Measurements from ENCODE around the gene AREG. TPM values are rescaled to one million over a fixed set of nuclear protein-coding genes. Genes with fewer than 3 reads are reported as not detected.

The AREG gene
- total RNA-seq, 1 donor from 2014 or later: not detected

GRCh38 chr4:74431113-74431826 is 13.7 kb upstream of the AREG start:
- Mint-ChIP-seq H3K36me3 (ENCODE audit: unreplicated experiment) (no peaks in the 10 kb centered on the region), H3K27ac (ENCODE audit: unreplicated experiment) (no peak overlapping the region), H3K27me3 (ENCODE audit: unreplicated experiment) (no peaks in the 10 kb centered on the region), H3K4me1 (ENCODE audit: low read depth, unreplicated experiment) (no peaks in the 10 kb centered on the region), H3K9me3 (ENCODE audit: unreplicated experiment) (no peaks in the 10 kb centered on the region), H3K4me3 (ENCODE audit: unreplicated experiment) (no peak overlapping the region)
- TF ChIP-seq CTCF (IDR thresholded peaks at IDR 0.05; ENCODE audit: partially characterized antibody, unreplicated experiment): no peak
- no peak for DNase-seq

GRCh38 chr4:74433043-74433442 is 11.9 kb upstream of the AREG start:
- H3K9me3 Mint-ChIP-seq (ENCODE audit: unreplicated experiment): no peaks in the 10 kb centered on the region
- H3K4me3 Mint-ChIP-seq (ENCODE audit: unreplicated experiment): no peak overlapping the region
- H3K27ac Mint-ChIP-seq (ENCODE audit: unreplicated experiment): no peak overlapping the region
- H3K4me1 Mint-ChIP-seq (ENCODE audit: low read depth, unreplicated experiment): no peaks in the 10 kb centered on the region
- H3K36me3 Mint-ChIP-seq (ENCODE audit: unreplicated experiment): no peaks in the 10 kb centered on the region
- no peaks in the 10 kb centered on the region for H3K27me3 Mint-ChIP-seq (ENCODE audit: unreplicated experiment)
- no peak for TF ChIP-seq CTCF (IDR thresholded peaks at IDR 0.05; ENCODE audit: partially characterized antibody, unreplicated experiment)
- DNase-seq: no peak

- no peak for TF ChIP-seq CTCF (IDR thresholded peaks at IDR 0.05; ENCODE audit: partially characterized antibody, unreplicated experiment)
- H3K36me3 Mint-ChIP-seq (ENCODE audit: unreplicated experiment): no peaks in the 10 kb centered on the region
- H3K9me3 Mint-ChIP-seq (ENCODE audit: unreplicated experiment): no peaks in the 10 kb centered on the region
- H3K27me3 Mint-ChIP-seq (ENCODE audit: unreplicated experiment): no peaks in the 10 kb centered on the region
- no peak overlapping the region for H3K27ac Mint-ChIP-seq (ENCODE audit: unreplicated experiment)
- H3K4me1 Mint-ChIP-seq (ENCODE audit: low read depth, unreplicated experiment): no peaks in the 10 kb centered on the region
- no peak for DNase-seq
- H3K4me3 Mint-ChIP-seq (ENCODE audit: unreplicated experiment): no peak overlapping the region
These were observed 11.3 kb upstream of the AREG start for GRCh38 chr4:74433541-74434172.

- Mint-ChIP-seq H3K27me3 (ENCODE audit: unreplicated experiment) (no peaks in the 10 kb centered on the region), H3K36me3 (ENCODE audit: unreplicated experiment) (no peaks in the 10 kb centered on the region), H3K4me3 (ENCODE audit: unreplicated experiment) (no peak overlapping the region), H3K9me3 (ENCODE audit: unreplicated experiment) (no peaks in the 10 kb centered on the region), H3K4me1 (ENCODE audit: low read depth, unreplicated experiment) (no peaks in the 10 kb centered on the region), H3K27ac (ENCODE audit: unreplicated experiment) (no peak overlapping the region)
- DNase-seq: no peak
- TF ChIP-seq CTCF (IDR thresholded peaks at IDR 0.05; ENCODE audit: partially characterized antibody, unreplicated experiment): no peak
These were observed 9.6 kb upstream of the AREG start for GRCh38 chr4:74435296-74435695.

- no peak for TF ChIP-seq CTCF (IDR thresholded peaks at IDR 0.05; ENCODE audit: partially characterized antibody, unreplicated experiment)
- no peaks in the 10 kb centered on the region for H3K27me3 Mint-ChIP-seq (ENCODE audit: unreplicated experiment)
- H3K36me3 Mint-ChIP-seq (ENCODE audit: unreplicated experiment): no peaks in the 10 kb centered on the region
- no peak overlapping the region for H3K27ac Mint-ChIP-seq (ENCODE audit: unreplicated experiment)
- no peak for DNase-seq
- H3K9me3 Mint-ChIP-seq (ENCODE audit: unreplicated experiment): no peaks in the 10 kb centered on the region
- no peak overlapping the region for H3K4me3 Mint-ChIP-seq (ENCODE audit: unreplicated experiment)
- no peaks in the 10 kb centered on the region for H3K4me1 Mint-ChIP-seq (ENCODE audit: low read depth, unreplicated experiment)
These were observed 7.1 kb upstream of the AREG start for GRCh38 chr4:74437866-74438265.

All from glutamatergic neuron (in vitro differentiated cells).